GM23338 (cell line): ENCODE results near the gene RNF182.

Source experiments
- EZH2 ChIP-seq: fragments of 200-600 bp; sonication (generic); IDR thresholded peaks from one replicate; pipeline ENCODE4 v1.8.0; 2017; ENCODE audit warnings: antibody characterized with exemption, mild to moderate bottlenecking, low read depth; ENCODE audit not compliant: unreplicated experiment
- JUNB ChIP-seq: IDR thresholded peaks from one replicate; pipeline ENCODE4 v1.6.1; 2016; ENCODE audit warnings: antibody characterized with exemption; ENCODE audit not compliant: unreplicated experiment
- TF ChIP-seq, protein P1 (sequence below), 2 experiments: fragments of 200-600 bp in 1 of 2; sonication (generic) in 1 of 2; conservative IDR thresholded peaks; 2 replicates each; pipeline versions ENCODE4 v1.5.1 to v1.6.1; 2016 to 2017; ENCODE audit warnings: antibody characterized with exemption in 2 of 2, low read depth in 2 of 2, mild to moderate bottlenecking in 2 of 2, moderate library complexity in 1 of 2
- TF ChIP-seq, protein P2 (sequence below): IDR thresholded peaks from one replicate; pipeline ENCODE4 v1.6.1; 2018; ENCODE audit warnings: antibody characterized with exemption; ENCODE audit not compliant: unreplicated experiment

DNA sequence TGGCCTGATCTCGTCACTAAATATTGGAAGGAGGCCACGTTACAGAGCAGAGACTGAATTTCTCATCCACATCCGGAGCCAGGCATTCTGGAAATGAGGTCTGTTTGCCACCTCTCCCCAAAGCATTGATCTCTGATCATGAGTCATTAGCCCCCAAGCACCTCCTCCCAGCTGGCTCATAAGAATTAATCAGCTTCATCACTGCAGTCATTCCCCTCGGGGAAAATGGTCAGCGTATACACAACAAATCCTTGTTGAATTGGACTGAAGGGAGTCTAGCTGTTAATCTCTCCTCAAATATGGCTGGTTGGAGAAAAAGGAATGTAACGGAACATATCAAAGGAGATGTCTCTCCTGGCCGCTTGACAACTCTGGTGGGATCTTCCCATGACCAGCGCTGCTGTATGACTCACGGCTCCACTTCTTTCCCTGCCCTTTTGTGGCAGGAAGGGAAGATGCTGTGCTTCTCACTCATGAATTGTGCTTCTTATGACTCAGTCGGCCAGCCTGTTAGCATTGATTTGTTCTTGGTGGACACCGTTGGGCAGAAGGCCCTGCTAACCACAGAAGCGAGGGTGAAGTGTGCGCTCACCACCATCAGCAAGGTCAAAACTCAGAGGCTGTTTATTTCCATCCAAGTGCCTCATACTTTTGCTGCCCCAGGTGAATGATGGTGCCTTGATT, 76.7 kb downstream of the RNF182 start:
- no peak for TF ChIP-seq JUNB
- TF ChIP-seq, protein P1, sequence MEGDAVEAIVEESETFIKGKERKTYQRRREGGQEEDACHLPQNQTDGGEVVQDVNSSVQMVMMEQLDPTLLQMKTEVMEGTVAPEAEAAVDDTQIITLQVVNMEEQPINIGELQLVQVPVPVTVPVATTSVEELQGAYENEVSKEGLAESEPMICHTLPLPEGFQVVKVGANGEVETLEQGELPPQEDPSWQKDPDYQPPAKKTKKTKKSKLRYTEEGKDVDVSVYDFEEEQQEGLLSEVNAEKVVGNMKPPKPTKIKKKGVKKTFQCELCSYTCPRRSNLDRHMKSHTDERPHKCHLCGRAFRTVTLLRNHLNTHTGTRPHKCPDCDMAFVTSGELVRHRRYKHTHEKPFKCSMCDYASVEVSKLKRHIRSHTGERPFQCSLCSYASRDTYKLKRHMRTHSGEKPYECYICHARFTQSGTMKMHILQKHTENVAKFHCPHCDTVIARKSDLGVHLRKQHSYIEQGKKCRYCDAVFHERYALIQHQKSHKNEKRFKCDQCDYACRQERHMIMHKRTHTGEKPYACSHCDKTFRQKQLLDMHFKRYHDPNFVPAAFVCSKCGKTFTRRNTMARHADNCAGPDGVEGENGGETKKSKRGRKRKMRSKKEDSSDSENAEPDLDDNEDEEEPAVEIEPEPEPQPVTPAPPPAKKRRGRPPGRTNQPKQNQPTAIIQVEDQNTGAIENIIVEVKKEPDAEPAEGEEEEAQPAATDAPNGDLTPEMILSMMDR (conservative IDR thresholded peaks at IDR 0.05; ENCODE audit: low read depth in 2 of 2) = no peak
- TF ChIP-seq EZH2 = no peak
- TF ChIP-seq, protein P2, sequence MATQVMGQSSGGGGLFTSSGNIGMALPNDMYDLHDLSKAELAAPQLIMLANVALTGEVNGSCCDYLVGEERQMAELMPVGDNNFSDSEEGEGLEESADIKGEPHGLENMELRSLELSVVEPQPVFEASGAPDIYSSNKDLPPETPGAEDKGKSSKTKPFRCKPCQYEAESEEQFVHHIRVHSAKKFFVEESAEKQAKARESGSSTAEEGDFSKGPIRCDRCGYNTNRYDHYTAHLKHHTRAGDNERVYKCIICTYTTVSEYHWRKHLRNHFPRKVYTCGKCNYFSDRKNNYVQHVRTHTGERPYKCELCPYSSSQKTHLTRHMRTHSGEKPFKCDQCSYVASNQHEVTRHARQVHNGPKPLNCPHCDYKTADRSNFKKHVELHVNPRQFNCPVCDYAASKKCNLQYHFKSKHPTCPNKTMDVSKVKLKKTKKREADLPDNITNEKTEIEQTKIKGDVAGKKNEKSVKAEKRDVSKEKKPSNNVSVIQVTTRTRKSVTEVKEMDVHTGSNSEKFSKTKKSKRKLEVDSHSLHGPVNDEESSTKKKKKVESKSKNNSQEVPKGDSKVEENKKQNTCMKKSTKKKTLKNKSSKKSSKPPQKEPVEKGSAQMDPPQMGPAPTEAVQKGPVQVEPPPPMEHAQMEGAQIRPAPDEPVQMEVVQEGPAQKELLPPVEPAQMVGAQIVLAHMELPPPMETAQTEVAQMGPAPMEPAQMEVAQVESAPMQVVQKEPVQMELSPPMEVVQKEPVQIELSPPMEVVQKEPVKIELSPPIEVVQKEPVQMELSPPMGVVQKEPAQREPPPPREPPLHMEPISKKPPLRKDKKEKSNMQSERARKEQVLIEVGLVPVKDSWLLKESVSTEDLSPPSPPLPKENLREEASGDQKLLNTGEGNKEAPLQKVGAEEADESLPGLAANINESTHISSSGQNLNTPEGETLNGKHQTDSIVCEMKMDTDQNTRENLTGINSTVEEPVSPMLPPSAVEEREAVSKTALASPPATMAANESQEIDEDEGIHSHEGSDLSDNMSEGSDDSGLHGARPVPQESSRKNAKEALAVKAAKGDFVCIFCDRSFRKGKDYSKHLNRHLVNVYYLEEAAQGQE = no peak
